ENCODE data around the gene C4orf51. TPM values are rescaled to one million over a fixed set of nuclear protein-coding genes. Genes with fewer than 3 reads are reported as not detected.
A peak's percentile ranks its signal among the peaks of the same experiment; 100 is the strongest.

The C4orf51 gene
- total RNA-seq, 1 donor from 2014 or later = not detected

DNA sequence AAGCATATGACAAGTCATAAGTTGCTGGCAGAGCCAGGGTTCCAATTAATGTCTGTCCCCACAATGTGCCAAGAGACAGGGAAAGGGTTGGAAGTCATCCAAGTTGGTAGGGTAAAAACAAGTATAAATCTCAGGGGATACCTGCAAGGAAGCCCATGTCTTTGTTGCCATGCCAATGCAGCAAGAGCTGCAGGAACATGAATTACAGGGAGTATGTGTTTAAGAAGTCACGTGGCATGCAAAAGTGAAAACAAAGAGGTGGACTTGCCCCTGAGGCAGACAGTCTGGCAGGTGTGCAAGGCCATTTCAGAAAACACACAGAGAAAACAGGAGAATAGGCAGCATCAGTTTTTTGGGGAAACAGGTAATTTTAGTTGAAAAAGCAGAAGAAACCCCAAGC lies 29.4 kb downstream of the C4orf51 start:
- ATAC-seq (peak; percentile 33), DNase-seq (ENCODE audit: low spot score) (no peak)

DNA sequence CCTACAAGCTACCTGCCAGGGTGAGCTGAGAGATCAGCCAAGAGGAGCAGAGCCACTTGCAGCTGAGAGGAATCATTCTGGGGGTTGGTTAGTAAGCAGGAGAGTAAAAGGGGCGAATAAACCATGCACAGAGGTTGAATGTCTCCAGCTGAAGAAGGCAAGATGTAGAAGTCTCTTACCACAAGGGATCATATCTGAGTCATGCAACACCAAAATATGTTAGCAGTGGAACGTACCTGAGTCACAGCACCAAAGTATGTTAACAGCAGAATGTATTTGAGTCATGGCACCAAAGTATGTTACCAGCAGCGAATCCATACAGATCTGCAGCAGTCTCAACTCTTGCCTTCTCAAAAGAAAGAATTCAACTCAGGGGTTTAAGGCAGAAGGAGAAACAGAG lies 29.9 kb downstream of the C4orf51 start:
- ATAC-seq (no peak), DNase-seq (ENCODE audit: low spot score) (no peak)

DNA sequence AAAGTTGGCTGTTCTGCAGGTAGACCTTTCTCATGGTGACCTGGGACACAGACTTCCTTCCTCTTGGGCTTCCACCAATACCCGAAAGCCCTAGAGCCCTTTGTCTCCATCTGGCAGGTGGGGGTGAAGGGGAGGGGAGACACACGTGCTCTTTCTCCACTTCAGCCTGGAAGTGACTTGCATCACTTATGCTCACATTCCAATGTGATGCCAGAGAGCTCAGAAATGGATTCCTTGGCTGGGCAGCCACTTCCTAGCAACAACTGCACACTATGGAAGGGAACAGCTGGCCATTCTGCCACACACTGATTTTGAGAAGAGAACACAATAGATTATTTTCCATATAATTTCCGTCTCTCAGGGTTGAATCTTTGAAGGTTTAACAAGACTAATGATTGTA lies 36.3 kb downstream of the C4orf51 start:
- ATAC-seq = no peak
- no peak for DNase-seq (ENCODE audit: low spot score)

DNA sequence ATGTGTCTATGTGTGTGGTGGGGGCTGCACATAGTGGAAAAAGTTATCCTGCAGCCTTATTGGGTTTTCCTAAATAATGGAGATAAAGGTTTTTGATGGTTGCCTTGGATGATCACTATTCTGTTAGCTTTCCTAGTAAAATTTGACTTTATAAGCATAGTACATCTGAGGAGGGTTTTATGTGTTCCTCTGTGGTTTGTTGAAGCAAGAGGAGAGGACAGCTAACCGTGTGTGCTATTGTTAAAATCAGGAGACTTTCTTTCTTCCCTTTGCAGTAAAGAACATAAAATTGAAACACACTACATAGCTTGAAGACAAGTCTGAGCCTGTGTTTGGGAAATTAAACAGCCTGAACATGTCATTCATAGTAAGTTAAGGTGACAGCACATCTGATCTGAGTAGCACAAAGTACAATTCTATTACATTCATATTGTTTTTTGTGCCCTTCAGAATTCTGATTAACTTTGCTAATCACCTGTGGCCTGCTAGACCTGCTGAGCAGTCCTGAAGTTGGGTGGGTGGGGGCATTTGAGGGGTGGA lies 36.8 kb downstream of the C4orf51 start:
- ATAC-seq (no peak), DNase-seq (ENCODE audit: low spot score) (no peak)

DNA sequence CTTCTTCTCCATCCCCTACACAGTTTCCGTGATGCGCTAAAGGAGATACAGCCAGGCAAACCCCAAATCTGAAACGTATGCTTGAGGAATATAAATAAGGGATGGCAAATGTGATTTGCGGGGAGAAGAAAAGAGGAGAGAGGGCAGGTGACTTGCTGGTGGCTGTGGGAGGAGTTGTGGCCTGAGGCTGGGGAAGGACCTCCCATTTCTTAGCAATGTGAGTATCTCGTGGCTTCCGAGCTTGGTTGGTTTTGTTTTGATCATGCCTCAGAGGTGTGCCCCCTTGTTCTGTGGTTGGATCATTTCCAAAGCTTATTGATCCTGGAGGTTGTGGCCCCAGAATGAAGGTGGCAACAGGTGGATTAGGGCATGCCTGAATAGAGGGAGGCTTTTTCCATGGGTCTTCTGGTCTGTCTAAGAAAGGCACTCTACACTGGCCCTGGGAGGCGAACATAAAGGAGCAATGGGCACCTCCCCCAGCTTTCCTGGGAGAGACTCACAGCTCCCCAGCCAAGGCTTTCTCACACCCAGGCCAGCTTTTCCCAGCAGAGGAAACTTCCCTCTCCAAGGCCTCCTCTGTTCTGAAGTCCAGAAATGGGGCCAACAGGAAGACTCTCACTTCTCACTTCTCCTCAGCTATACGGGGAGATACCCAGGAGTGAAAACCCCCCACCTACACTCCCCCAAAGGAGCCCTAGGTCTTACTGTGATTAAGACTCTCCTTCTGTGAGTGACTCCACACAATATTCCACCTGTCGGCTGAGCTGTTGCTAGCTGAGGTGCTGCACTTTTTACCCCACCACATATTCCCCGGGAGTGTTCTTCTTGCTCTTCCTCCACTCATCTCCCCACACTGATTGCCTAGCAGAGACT lies 40.0 kb downstream of the C4orf51 start:
- ATAC-seq (no peak), DNase-seq (ENCODE audit: low spot score) (no peak)

DNA sequence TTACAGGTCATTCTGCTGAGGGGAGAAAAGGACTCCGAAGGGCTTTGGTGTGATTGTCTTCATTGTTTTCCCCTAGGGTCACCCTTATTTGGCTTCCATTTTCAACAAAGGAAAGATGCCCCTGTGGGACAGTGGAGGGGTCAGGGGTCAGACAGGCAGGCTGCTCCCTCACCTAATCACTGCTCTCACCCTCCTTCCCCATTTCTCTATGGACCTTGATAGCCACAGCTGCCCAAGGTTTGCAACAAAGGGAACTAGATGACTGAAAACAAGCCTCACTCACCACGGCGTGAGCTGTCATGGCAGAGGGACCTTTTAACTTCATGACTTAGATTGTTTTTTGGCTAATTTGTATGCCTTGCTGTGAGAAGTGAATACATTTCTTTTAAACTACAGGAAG lies 40.7 kb downstream of the C4orf51 start:
- ATAC-seq = no peak
- DNase-seq (ENCODE audit: low spot score) = no peak

DNA sequence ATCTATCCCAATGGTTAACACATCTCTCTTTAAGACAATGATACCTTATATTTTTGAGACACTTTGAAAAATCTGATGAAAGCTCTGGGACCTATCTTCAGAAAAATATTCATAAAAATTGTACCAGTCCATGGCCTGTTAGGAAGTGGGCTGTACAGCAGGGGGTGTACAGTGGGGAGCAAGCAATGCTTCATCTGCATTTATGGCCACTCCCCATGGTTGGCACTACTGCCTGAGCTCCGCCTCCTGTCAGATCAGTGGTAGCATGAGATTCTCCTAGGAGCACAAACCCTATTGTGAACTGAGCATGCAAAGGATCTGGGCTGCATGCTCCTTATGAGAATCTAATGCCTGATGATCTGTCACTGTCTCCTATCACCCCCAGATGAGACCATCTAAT lies 42.6 kb downstream of the C4orf51 start:
- ATAC-seq (no peak), DNase-seq (ENCODE audit: low spot score) (no peak)

DNA sequence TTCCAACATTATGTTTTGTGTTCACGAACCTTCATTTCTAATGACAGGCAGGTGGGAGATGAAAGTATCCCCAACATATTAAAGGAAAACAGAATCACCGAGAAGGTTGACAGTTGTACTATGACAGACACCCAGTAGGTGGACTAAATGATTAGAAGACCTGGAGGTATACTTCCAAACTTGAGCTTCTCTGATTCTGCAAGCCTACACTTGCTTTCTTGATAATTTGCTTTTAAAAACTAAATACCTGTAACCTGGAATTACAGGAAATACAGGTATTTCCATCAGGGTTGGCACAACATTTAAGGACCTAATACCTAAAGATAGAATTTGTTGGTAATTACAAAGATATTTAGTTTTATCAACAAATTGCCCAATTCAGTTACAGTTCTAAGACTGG lies 43.4 kb downstream of the C4orf51 start:
- DNase-seq (ENCODE audit: low spot score) (no peak), ATAC-seq (no peak)

DNA sequence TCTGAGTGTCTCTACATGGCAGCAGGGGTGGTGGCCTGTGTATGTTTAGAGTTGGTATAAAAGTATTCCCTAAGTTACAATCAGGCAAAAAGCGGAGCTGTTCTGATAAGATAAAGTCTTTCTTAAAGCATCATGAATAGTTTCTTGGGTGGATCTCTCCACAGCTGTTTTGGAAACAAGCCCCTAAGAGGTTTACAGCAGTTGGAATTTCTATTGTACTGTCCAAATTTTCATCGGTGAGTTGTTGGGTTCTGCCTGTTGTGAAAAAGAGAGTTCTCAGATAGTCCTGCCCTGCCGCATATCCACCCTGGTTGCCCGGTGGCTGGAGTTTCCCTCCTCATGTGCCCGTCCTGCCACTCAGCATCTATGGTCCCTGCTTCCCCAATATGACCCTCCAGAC lies 50.1 kb downstream of the C4orf51 start:
- no peak for ATAC-seq

DNA sequence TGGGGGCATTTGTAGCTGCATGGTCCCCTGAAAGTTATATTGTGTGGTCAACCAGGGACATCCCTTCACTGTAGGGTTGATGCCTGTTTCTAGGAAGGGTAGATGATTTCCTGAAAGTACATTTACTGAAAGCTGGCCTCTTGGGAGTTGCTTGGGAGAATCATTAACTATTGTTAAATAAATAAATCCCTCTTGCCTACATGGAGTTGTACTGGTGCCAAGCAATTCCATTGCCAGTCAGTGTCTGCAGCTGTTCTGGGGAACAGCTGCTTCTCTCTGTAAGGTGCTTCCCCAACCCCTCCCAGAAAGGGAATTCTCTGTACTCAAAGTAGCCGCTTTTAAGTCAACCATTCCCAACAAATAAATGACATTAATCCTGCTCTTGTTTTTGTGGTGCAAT lies 51.1 kb downstream of the C4orf51 start:
- ATAC-seq (peak; percentile 69), DNase-seq (ENCODE audit: low spot score) (peak; percentile 73)

More for the DNA sequence above, 50.1 kb downstream of the C4orf51 start:
- DNase-seq (ENCODE audit: low spot score) = no peak

DNA sequence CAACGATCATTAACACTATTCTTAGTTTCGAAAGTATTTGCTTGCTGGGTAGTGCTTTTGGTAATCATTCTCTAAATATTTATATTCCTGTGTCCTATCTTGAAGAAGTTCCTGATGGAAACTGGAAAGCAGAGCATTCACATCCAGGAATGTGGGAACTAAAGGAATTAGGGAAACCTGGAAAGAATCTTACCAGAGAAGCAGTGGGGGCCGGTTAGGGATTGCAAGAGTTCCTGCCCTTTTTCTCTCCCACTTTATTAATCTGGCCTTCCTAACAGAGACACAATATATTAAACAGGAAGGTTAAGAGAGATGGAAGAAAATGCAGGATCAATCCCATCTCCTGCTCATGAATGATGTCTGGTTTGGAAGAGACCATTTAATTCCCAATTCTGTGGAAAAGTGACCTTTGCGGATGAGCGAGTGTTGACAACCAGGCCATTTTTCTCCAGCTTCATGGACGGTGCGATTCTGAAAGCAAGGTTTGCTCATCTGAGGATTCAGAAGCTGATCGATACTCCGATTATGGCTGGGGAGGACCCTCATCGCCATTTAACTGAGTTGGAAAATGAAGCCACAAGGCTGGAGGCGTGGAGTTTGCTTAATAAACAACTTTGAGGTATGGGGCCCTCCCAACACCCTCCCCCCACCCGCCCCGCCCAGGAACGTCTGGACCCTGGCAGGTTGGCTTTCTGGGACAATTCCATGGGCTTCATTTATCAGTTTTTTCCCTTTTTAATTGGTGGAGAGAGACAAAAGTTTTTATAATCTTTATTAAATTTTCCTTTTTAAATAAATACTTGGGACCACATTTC lies 52.3 kb downstream of the C4orf51 start:
- no peak for DNase-seq (ENCODE audit: low spot score)
- ATAC-seq = no peak

DNA sequence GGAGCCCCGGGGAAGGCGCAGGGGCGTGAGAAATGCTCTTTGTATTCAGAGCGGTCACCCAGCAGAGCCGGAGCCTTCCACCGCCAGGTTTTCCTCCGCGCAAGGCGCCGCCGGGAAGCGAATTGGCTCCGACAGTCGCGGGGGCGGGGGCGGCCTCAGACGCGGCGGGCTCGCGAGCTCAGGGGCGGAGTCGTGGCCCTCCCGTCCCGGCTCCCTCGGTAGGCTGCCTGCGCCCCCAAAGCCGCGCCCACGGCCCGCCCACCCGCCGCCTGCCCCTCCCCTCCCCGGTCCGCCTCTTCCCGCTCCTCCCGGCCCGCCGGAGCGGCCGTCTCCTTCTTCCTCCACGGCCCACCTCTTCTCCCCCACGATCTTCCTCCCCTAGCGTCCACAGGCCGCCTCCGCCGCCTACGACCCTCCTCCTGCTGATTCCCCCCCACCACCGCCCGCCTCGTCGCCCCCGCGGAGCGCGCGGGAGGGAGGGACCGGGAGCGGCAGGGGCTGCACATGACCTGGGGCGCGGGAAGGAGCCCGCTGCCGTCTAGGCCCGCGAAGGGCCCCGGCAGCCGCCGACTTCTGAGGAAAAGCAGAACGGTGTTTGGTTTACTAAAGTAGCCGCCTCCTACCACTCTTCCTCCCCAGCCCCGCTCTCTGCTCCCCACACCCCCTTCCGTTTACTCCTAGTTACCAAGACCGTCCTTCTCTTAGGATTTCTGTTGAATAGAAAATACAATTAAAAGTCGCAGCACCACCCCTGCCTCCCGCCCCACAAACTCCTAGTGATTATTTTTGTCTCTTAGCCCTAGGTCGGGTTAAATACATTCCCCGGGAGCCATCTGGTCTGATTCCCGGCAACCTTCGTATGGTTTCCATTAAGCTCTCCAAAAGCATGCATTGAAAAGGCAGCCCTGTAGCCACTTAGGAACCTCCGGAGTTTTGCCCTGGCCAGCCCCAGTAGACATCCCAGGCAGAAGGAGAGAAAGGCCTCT lies 53.2 kb downstream of the C4orf51 start:
- ATAC-seq (peak; percentile 88), DNase-seq (ENCODE audit: low spot score) (peak; percentile 92)

DNA sequence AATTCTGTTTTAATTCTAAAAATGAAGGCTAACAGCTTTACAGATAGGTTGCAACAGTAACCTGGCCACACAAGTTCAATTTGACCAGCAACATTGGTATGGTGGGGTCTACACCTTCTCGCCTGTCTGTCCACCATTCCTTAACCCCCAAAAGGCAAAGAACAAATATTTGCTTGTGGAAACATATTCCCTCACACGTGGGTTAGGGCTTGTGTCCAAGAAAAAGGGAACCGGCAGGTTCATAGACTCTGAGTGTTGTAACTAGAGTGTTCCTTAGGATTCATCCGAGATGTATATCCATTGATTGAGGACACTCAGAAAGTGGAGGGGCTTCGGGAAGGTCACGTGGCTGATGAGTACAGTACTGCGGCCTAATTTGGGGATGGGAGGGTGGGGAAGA lies 54.1 kb downstream of the C4orf51 start:
- DNase-seq (ENCODE audit: low spot score) (no peak), ATAC-seq (no peak)

DNA sequence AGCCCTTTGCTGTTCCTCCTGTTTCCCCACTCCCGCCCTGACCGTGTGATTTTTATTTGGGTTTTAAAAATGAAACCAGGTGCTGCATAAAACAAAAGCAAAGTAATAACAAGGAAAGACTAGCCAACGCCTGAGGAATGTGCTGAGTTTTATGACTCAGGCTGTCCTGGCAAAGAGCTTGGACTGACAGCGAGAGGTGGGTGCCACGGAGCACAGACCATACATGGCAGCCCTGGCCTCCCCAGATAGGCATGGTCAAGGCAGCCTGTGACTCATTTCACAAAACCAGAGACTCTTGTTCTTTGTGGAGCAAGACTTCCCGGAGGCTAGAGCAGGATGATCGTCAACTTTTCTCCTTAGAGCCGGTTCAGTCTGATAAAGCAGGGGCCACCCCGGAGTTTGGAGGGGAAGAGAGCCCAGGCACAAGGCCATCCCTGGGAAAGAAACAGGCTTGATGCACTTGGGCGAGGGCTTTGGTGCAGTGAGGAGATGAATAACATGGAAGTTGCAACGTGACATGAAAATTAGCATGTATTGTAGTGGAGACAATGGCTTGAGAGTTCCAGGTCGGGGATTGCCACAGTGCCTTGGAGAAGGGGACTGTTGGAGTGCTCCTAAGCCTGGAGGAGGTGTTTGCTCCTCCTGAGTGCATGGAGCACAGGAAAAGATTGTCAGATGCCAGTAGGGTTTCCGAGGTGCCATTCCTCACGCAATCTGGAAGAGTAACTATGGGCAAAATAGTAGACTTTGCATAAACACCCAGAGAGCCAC lies 54.8 kb downstream of the C4orf51 start:
- ATAC-seq (no peak), DNase-seq (ENCODE audit: low spot score) (no peak)

DNA sequence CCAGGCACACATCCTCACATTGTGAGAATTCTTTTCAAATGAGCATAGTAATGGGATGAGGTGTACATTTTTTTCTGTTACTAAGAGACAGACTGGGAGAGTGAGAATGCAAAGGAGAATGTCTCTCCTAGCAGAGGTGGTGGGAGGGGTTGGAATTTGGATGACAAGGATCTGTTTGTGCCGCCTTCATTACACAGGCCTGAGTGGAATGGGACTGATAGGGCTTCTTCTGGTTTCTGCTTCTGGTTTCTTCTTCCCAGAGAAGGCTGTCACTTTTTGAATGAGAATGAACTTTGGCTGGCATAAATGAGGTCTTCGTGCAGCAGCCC lies 55.4 kb downstream of the C4orf51 start:
- ATAC-seq (no peak), DNase-seq (ENCODE audit: low spot score) (no peak)

DNA sequence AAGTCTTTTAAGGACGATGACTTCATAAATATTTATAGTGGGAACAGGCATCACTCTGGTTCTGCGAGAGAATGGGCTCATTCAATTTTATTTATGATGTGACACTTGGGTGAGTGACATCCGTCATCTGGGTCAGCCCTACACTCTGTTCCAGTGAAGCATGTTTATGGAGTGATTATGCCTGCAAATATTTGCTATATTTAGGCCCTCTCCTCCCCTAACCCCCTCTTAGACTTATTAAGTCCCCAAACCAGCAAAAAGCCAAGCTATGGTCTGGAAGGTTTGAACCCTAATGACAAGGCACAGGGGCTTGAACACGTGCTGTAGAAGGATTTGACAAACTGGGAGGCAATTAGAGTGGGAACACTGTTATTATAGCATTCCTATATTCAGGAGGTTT lies 55.9 kb downstream of the C4orf51 start:
- ATAC-seq (no peak), DNase-seq (ENCODE audit: low spot score) (no peak)

DNA sequence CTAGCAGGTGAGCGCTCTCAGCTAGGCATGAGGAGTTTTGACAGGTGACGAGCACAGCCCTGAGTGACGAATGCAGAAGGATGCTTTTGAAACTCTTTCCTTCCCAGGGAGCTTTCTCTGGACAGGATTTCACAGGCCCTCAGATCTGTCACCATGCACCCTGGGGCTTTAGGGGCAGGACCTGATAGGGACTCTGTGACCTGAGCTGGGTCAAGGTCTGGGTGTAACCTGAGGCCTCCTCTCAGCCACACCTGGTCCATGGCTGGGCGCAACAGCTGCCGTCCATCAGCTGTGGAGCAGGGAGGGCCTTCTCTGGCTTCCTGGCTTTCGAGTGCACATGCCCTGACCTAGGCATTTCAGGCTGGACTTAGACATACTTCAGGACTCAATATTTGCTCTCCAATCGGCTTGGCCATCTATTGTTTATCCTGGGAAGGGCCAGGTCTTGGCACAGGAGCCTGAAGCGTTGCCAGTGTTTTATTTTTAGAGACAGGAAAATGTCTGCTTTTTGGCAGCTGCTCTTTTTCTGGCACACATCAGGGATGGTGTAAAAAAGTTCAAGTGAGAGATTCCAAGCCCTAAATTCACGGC lies 56.4 kb downstream of the C4orf51 start:
- DNase-seq (ENCODE audit: low spot score) = peak; percentile 87
- ATAC-seq = peak; percentile 83

DNA sequence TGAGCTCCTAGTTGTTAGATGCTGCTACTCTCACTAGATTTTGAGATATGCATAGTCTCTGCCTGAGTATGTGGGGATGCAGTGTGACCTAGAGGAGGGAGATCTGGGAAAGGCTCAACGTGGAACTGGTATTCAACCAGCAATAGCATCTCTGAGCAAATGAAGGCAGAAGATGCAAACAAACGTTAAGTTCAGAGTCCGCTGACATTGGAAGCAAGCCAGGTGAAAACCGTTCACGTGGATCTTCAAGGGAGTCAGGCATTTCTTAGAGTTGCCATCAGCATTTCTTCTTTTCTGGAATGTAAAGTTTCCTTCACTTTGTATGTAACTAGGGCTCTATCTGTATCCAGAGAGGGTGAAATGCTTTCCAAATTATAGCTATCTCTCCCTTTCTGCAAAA lies 59.9 kb downstream of the C4orf51 start:
- DNase-seq (ENCODE audit: low spot score) (no peak), ATAC-seq (no peak)

DNA sequence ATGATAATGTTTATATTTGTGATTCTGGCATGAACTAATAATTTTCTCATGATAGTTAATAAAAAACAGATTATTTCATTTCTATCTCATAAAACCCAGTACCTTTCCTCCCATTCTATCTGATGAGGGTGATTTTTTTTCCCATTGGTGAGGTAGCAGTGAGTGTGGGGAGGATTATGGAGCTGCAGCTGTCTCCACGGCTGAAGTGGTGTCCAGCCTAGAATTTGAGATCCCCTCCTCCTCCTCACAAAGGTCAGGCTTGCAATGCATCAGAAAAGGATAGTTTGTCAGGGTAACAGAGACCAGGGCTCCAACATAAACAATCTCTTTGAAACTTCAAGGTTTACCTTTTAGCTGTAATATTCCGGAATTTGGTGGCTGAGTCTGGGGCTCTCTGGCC lies 60.9 kb downstream of the C4orf51 start:
- ATAC-seq = no peak
- no peak for DNase-seq (ENCODE audit: low spot score)

DNA sequence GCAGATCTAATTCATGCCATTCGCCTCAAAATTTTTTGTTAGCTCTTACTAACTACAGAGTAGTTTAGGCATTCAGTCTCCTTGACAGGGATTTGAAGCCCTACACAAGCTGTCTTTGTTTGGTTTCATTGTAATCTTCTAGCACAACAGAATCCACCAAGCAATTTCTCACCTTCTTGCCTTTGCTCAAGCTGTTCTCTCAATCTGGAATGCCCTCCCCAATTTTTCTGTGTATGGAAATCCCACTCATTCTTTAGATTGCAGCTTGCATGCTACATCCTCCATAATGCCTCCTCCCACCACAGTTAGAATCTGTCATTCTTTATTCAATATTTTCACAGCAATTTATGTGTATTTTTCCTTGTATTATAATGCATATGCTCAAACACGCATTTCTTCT lies 63.7 kb downstream of the C4orf51 start:
- DNase-seq (ENCODE audit: low spot score) (no peak), ATAC-seq (no peak)

Data from left lobe of liver (tissue), 2 donors.